Neural progenitor cell (in vitro differentiated cells): ENCODE results near the gene SULT4A1. TPM values are rescaled to one million over a fixed set of nuclear protein-coding genes. Genes with fewer than 3 reads are reported as not detected.

Experiments used
- DNase-seq: peaks from one replicate; pipeline ENCODE4 v3.0.0-alpha.2; 2016; ENCODE audit warnings: low spot score
- H2AFZ ChIP-seq: fragments of 200-600 bp; sonication (generic); replicated peaks from 2 replicates; pipeline ENCODE4 v1.6.1; 2016; ENCODE audit warnings: antibody characterized with exemption
- H3F3A ChIP-seq: fragments of 200-600 bp; sonication (generic); 2 replicates; pipeline ENCODE4 v1.6.1; 2016; ENCODE audit warnings: antibody characterized with exemption, low read depth
- H3K27ac ChIP-seq: fragments of 200-600 bp; sonication (generic); 2 replicates; pipeline ENCODE4 v1.5.1; 2016; ENCODE audit warnings: mild to moderate bottlenecking
- H3K27me3 ChIP-seq: fragments of 200-600 bp; sonication (generic); 2 replicates; pipeline ENCODE4 v1.6.1; 2016; ENCODE audit warnings: mild to moderate bottlenecking, moderate library complexity
- H3K36me3 ChIP-seq: fragments of 200-600 bp; sonication (generic); 2 replicates; pipeline ENCODE4 v1.5.1; 2016
- H3K4me1 ChIP-seq: fragments of 200-600 bp; sonication (generic); 2 replicates; pipeline ENCODE4 v1.6.1; 2016; ENCODE audit warnings: mixed run types
- H3K4me2 ChIP-seq: fragments of 200-600 bp; sonication (generic); 2 replicates; pipeline ENCODE4 v1.6.1; 2016
- H3K4me3 ChIP-seq: fragments of 200-600 bp; sonication (generic); 2 replicates; pipeline ENCODE4 v1.5.1; 2016
- H3K79me2 ChIP-seq: fragments of 200-600 bp; sonication (generic); 2 replicates; pipeline ENCODE4 v1.6.1; 2016; ENCODE audit warnings: low read depth
- H3K9ac ChIP-seq: fragments of 200-600 bp; sonication (generic); 2 replicates; pipeline ENCODE4 v1.6.1; 2016
- H3K9me3 ChIP-seq: fragments of 200-600 bp; sonication (generic); 2 replicates; pipeline ENCODE4 v1.5.1; 2016; ENCODE audit warnings: low read depth
- H4K20me1 ChIP-seq: fragments of 200-600 bp; sonication (generic); 2 replicates; pipeline ENCODE4 v1.6.1; 2016; ENCODE audit warnings: low read depth
- H3K27ac Mint-ChIP-seq: 3 replicates; pipeline ENCODE4 v1.8.0; 2021; ENCODE audit warnings: mixed read lengths
- H3K27me3 Mint-ChIP-seq: 2 replicates; pipeline ENCODE4 v1.8.0; 2022; ENCODE audit warnings: low read depth, mild to moderate bottlenecking, inconsistent platforms, moderate library complexity, mixed read lengths; ENCODE audit not compliant: insufficient read depth
- H3K36me3 Mint-ChIP-seq: 3 replicates; pipeline ENCODE4 v1.8.0; 2021; ENCODE audit warnings: mixed read lengths
- H3K4me1 Mint-ChIP-seq: 3 replicates; pipeline ENCODE4 v1.8.0; 2021; ENCODE audit warnings: mixed read lengths
- H3K4me3 Mint-ChIP-seq: 3 replicates; pipeline ENCODE4 v1.8.0; 2021; ENCODE audit warnings: mild to moderate bottlenecking, moderate library complexity, mixed read lengths
- H3K9me3 Mint-ChIP-seq: 3 replicates; pipeline ENCODE4 v1.8.0; 2020; ENCODE audit warnings: mixed read lengths
- CTCF ChIP-seq: fragments of 200-600 bp; sonication (generic); IDR thresholded peaks from 2 replicates; pipeline ENCODE4 v1.5.1; 2017; ENCODE audit warnings: antibody characterized with exemption, mild to moderate bottlenecking
- EZH2 ChIP-seq: fragments of 200-600 bp; sonication (generic); IDR thresholded peaks from 2 replicates; pipeline ENCODE4 v1.6.1; 2017; ENCODE audit warnings: antibody characterized with exemption, mild to moderate bottlenecking, moderate library complexity
- EZH2phosphoT487 ChIP-seq: fragments of 200-600 bp; sonication (generic); IDR thresholded peaks from 2 replicates; pipeline ENCODE4 v1.6.1; 2017; ENCODE audit warnings: antibody characterized with exemption
- total RNA-seq: library from RNA; depleted of rRNA; stranded (reverse); fragments of >200 nt; gene quantifications from 2 replicates; pipeline ENCODE4 v1.2.3, GENCODE V29; 2015; ENCODE audit warnings: low replicate concordance

SULT4A1 gene
- total RNA-seq, 1 donor from 2014 or later: 14.2 TPM

DNA sequence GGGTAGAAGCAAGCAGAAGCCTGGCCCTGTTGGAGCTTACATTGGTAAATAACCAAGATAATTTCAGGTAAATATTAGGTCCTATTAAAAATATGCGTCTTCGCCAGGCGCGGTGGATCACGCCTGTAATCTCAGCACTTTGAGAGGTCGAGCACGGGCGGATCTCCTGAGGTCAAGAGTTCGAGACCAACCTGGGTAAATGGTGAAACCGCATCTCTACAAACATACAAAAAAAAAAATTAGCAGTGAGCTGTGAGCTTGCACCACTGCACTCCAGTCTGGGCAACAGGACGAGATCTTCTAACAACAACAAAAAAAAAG is 529 bp upstream of the SULT4A1 start:
- H2AFZ ChIP-seq: peak overlapping the region; percentile 77
- peak overlapping the region; percentile 87 for H3K4me3 Mint-ChIP-seq
- no peak overlapping the region for H3K9ac ChIP-seq
- DNase-seq: no peak
- no peaks in the 10 kb centered on the region for H3K36me3 Mint-ChIP-seq
- H3K79me2 ChIP-seq: peaks cover 41% of the 10 kb centered on the region
- H3K27me3 Mint-ChIP-seq: peaks cover 13% of the 10 kb centered on the region
- no peaks in the 10 kb centered on the region for H3K36me3 ChIP-seq
- H3K27ac Mint-ChIP-seq: no peak overlapping the region
- H3K4me3 ChIP-seq: peak overlapping the region; percentile 40
- H3K4me1 Mint-ChIP-seq: peaks cover 11% of the 10 kb centered on the region
- peaks cover 22% of the 10 kb centered on the region for H3F3A ChIP-seq
- H3K9me3 Mint-ChIP-seq: peaks cover 3% of the 10 kb centered on the region
- no peak for TF ChIP-seq CTCF
- no peak for TF ChIP-seq EZH2phosphoT487
- TF ChIP-seq EZH2: no peak
- no peaks in the 10 kb centered on the region for H3K9me3 ChIP-seq
- H3K27me3 ChIP-seq: peaks cover 15% of the 10 kb centered on the region
- peak overlapping the region; percentile 52 for H3K4me2 ChIP-seq
- H4K20me1 ChIP-seq: peaks cover 27% of the 10 kb centered on the region
- H3K27ac ChIP-seq: no peak overlapping the region
- H3K4me1 ChIP-seq: peaks cover 12% of the 10 kb centered on the region

DNA sequence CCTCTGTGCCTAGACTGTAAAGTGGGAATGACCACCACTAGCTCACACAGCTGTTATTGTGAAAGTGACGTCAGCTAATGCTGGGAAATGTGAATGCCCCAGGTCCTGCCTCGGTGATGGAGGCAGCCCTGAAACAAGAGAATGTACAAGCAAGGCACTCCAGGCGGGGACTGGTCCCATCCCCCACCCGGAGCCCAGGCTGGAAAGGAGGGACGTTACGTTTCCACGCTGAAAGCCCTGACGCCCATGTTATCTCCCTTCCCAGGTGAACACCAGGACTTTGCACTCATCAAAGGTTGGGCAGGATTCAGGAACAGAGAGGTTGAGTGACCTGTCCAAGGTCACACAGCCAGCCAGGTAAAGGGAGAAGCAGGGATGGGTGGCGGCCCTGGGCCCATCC is 784 bp downstream of the SULT4A1 start:
- peaks cover 15% of the 10 kb centered on the region for H3K27me3 ChIP-seq
- Mint-ChIP-seq H3K36me3 (no peaks in the 10 kb centered on the region), H3K9me3 (peaks cover 6% of the 10 kb centered on the region), H3K27me3 (peaks cover 11% of the 10 kb centered on the region), H3K27ac (no peak overlapping the region), H3K4me3 (peak overlapping the region; percentile 86), H3K4me1 (peaks cover 11% of the 10 kb centered on the region)
- H4K20me1 ChIP-seq: peaks cover 23% of the 10 kb centered on the region
- H3K9me3 ChIP-seq: peaks cover 8% of the 10 kb centered on the region
- peak overlapping the region; percentile 63 for H3K4me3 ChIP-seq
- peak overlapping the region; percentile 8 for H3K9ac ChIP-seq
- no peaks in the 10 kb centered on the region for H3K36me3 ChIP-seq
- H3K79me2 ChIP-seq: peaks cover 54% of the 10 kb centered on the region
- TF ChIP-seq CTCF: no peak
- no peak for TF ChIP-seq EZH2phosphoT487
- TF ChIP-seq EZH2: no peak
- H3K27ac ChIP-seq: no peak overlapping the region
- H3K4me2 ChIP-seq: peak overlapping the region; percentile 91
- peaks cover 19% of the 10 kb centered on the region for H3F3A ChIP-seq
- H3K4me1 ChIP-seq: peaks cover 12% of the 10 kb centered on the region
- no peak for DNase-seq
- H2AFZ ChIP-seq: no peak overlapping the region

GRCh38 chr22:43860831-43861230 is 1.5 kb downstream of the SULT4A1 start:
- peaks cover 11% of the 10 kb centered on the region for H3K4me1 Mint-ChIP-seq
- H3K27me3 ChIP-seq: peaks cover 15% of the 10 kb centered on the region
- peaks cover 61% of the 10 kb centered on the region for H3K79me2 ChIP-seq
- H3K4me1 ChIP-seq: peaks cover 12% of the 10 kb centered on the region
- no peak overlapping the region for H2AFZ ChIP-seq
- H3K4me2 ChIP-seq: peak overlapping the region; percentile 91
- H3K27ac ChIP-seq: no peak overlapping the region
- H3K9me3 ChIP-seq: peaks cover 8% of the 10 kb centered on the region
- TF ChIP-seq EZH2phosphoT487 (no peak), EZH2 (no peak), CTCF (no peak)
- peaks cover 8% of the 10 kb centered on the region for H3K9me3 Mint-ChIP-seq
- peaks cover 11% of the 10 kb centered on the region for H3K27me3 Mint-ChIP-seq
- peaks cover 19% of the 10 kb centered on the region for H3F3A ChIP-seq
- no peak overlapping the region for H3K27ac Mint-ChIP-seq
- no peaks in the 10 kb centered on the region for H3K36me3 Mint-ChIP-seq
- H3K36me3 ChIP-seq: no peaks in the 10 kb centered on the region
- H3K9ac ChIP-seq: no peak overlapping the region
- H3K4me3 Mint-ChIP-seq: peak overlapping the region; percentile 86
- H3K4me3 ChIP-seq: peak overlapping the region; percentile 63
- no peak for DNase-seq
- H4K20me1 ChIP-seq: peaks cover 23% of the 10 kb centered on the region
